ENCODE data around the gene AP2B1.

GRCh38 chr17:35732806-35733136 is 145.6 kb downstream of the AP2B1 start:
- TF ChIP-seq, protein P1, sequence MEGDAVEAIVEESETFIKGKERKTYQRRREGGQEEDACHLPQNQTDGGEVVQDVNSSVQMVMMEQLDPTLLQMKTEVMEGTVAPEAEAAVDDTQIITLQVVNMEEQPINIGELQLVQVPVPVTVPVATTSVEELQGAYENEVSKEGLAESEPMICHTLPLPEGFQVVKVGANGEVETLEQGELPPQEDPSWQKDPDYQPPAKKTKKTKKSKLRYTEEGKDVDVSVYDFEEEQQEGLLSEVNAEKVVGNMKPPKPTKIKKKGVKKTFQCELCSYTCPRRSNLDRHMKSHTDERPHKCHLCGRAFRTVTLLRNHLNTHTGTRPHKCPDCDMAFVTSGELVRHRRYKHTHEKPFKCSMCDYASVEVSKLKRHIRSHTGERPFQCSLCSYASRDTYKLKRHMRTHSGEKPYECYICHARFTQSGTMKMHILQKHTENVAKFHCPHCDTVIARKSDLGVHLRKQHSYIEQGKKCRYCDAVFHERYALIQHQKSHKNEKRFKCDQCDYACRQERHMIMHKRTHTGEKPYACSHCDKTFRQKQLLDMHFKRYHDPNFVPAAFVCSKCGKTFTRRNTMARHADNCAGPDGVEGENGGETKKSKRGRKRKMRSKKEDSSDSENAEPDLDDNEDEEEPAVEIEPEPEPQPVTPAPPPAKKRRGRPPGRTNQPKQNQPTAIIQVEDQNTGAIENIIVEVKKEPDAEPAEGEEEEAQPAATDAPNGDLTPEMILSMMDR (IDR thresholded peaks at IDR 0.05) = no peak
- no peak for TF ChIP-seq ZFX (IDR thresholded peaks at IDR 0.05; ENCODE audit: borderline replicate concordance)
